Parathyroid adenoma (tissue), 2 donors: Measurements from ENCODE around the gene RIMS1.

ENCODE experiments used
- H2AFZ ChIP-seq: fragments of 300-600 bp; sonication (generic); one replicate; pipeline ENCODE4 v1.7.0; 2017; ENCODE audit warnings: antibody characterized with exemption, mild to moderate bottlenecking
- H3K27ac ChIP-seq: fragments of 300-600 bp; sonication (generic); one replicate; pipeline ENCODE4 v1.7.0; 2017
- H3K27me3 ChIP-seq: fragments of 300-600 bp; sonication (generic); one replicate; pipeline ENCODE4 v1.7.0; 2017; ENCODE audit warnings: low read length; ENCODE audit not compliant: control insufficient read depth, insufficient read depth
- H3K36me3 ChIP-seq: fragments of 300-600 bp; sonication (generic); one replicate; pipeline ENCODE4 v1.7.0; 2017; ENCODE audit warnings: low read length; ENCODE audit not compliant: control insufficient read depth, insufficient read depth
- H3K4me1 ChIP-seq: fragments of 300-600 bp; sonication (generic); one replicate; pipeline ENCODE4 v1.7.0; 2017; ENCODE audit warnings: control low read depth
- H3K4me2 ChIP-seq: fragments of 300-600 bp; sonication (generic); one replicate; pipeline ENCODE4 v1.7.0; 2017; ENCODE audit warnings: low read length
- H3K4me3 ChIP-seq: fragments of 300-600 bp; sonication (generic); one replicate; pipeline ENCODE4 v1.7.0; 2017; ENCODE audit warnings: low read depth, low read length
- H3K79me2 ChIP-seq: fragments of 300-600 bp; sonication (generic); one replicate; pipeline ENCODE4 v1.7.0; 2017; ENCODE audit warnings: control low read depth
- H3K9ac ChIP-seq: fragments of 300-600 bp; sonication (generic); one replicate; pipeline ENCODE4 v1.7.0; 2017; ENCODE audit warnings: mild to moderate bottlenecking
- H3K9me3 ChIP-seq: fragments of 300-600 bp; sonication (generic); one replicate; pipeline ENCODE4 v1.7.0; 2017; ENCODE audit warnings: low read length; ENCODE audit not compliant: control insufficient read depth
- TF ChIP-seq, protein P1 (sequence below): fragments of 300-600 bp; sonication (generic); IDR thresholded peaks from one replicate; pipeline ENCODE4 v1.7.0; 2017; ENCODE audit warnings: antibody characterized with exemption, mild to moderate bottlenecking
- donor health status: primary hyperparathyroidism.

RIMS1 gene

DNA sequence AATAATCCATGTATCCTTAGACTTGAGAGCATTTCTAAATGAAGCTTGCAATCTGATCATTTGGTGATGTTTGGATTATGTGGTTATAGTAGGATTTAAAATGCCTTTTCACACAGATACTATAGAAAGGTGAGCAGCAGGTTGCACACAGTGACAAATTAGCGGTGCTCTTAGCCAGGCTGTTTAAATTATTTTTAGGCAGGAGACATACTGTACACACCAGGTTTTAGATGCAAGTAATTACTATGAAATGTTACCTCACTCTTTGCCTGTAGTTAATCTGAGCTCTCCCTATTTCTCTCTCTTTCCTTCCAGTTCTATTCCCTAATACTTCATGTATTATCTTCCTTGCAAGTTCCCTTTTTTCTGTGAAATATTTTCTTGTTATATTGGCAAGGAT is 191.7 kb downstream of the RIMS1 start:
- Histone ChIP-seq H2AFZ (no peak overlapping the region), H3K27me3 (no peaks in the 10 kb centered on the region), H3K4me1 (no peaks in the 10 kb centered on the region), H3K36me3 (no peaks in the 10 kb centered on the region), H3K4me2 (no peak overlapping the region), H3K9ac (no peak overlapping the region), H3K4me3 (no peak overlapping the region), H3K79me2 (no peaks in the 10 kb centered on the region), H3K9me3 (no peaks in the 10 kb centered on the region), H3K27ac (no peak overlapping the region)
- TF ChIP-seq, protein P1, sequence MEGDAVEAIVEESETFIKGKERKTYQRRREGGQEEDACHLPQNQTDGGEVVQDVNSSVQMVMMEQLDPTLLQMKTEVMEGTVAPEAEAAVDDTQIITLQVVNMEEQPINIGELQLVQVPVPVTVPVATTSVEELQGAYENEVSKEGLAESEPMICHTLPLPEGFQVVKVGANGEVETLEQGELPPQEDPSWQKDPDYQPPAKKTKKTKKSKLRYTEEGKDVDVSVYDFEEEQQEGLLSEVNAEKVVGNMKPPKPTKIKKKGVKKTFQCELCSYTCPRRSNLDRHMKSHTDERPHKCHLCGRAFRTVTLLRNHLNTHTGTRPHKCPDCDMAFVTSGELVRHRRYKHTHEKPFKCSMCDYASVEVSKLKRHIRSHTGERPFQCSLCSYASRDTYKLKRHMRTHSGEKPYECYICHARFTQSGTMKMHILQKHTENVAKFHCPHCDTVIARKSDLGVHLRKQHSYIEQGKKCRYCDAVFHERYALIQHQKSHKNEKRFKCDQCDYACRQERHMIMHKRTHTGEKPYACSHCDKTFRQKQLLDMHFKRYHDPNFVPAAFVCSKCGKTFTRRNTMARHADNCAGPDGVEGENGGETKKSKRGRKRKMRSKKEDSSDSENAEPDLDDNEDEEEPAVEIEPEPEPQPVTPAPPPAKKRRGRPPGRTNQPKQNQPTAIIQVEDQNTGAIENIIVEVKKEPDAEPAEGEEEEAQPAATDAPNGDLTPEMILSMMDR = no peak

- Histone ChIP-seq H3K79me2 (no peaks in the 10 kb centered on the region), H3K4me3 (no peak overlapping the region), H2AFZ (no peak overlapping the region), H3K4me2 (no peak overlapping the region), H3K4me1 (no peaks in the 10 kb centered on the region), H3K9me3 (no peaks in the 10 kb centered on the region), H3K27me3 (no peaks in the 10 kb centered on the region), H3K27ac (no peak overlapping the region), H3K36me3 (no peaks in the 10 kb centered on the region), H3K9ac (no peak overlapping the region)
- TF ChIP-seq, protein P1 = no peak
Measured at GRCh38 chr6:72080260-72080941, 194.1 kb downstream of the RIMS1 start.

DNA sequence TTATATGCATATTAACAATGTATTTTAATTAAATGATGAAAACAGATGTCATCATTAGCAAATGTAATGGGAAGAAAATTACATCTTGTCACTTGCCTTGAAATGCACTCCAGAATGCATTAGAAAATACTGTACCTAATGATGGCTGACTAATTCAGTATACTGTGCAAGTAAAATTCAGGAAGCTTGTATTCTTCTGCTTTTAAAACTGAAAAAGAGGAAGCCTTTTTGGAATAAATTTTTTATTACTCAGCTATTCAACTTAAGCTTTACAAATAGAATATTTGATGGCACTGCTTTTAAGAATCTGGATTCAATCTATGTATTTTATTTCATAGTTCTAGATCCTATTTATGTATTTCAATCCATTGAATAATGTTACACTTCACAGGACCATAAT is 195.5 kb downstream of the RIMS1 start:
- Histone ChIP-seq H3K27ac (no peak overlapping the region), H3K36me3 (no peaks in the 10 kb centered on the region), H3K4me2 (no peak overlapping the region), H3K9me3 (no peaks in the 10 kb centered on the region), H3K4me1 (no peaks in the 10 kb centered on the region), H3K79me2 (no peaks in the 10 kb centered on the region), H3K27me3 (no peaks in the 10 kb centered on the region), H3K9ac (no peak overlapping the region), H3K4me3 (no peak overlapping the region), H2AFZ (no peak overlapping the region)
- TF ChIP-seq, protein P1 = no peak

DNA sequence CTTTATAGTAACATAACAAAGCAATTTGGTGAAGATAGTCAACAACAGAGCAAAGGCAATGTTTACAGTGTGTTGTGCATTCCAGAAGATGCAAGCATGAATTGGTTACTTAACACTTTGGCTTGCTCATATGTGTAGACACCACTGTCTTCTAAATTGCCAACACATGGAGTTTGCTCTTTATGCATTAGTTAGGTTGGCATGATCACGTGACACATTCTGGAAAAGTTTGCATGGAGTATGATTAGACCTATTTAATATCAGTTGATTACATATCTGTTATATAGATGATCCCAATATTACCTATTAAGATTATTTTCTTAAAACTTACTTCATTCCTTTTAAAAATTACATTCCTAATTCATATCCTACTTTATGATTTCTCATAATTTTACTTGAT is 197.6 kb downstream of the RIMS1 start:
- H3K27ac ChIP-seq = no peak overlapping the region
- no peaks in the 10 kb centered on the region for H3K27me3 ChIP-seq
- H3K4me2 ChIP-seq = no peak overlapping the region
- no peaks in the 10 kb centered on the region for H3K9me3 ChIP-seq
- H3K4me1 ChIP-seq = no peaks in the 10 kb centered on the region
- no peak overlapping the region for H3K4me3 ChIP-seq
- no peaks in the 10 kb centered on the region for H3K36me3 ChIP-seq
- H2AFZ ChIP-seq = no peak overlapping the region
- H3K9ac ChIP-seq = no peak overlapping the region
- no peaks in the 10 kb centered on the region for H3K79me2 ChIP-seq
- TF ChIP-seq, protein P1 = no peak

GRCh38 chr6:72084992-72085569 is 198.7 kb downstream of the RIMS1 start:
- no peak overlapping the region for H3K4me2 ChIP-seq
- H3K9ac ChIP-seq = no peak overlapping the region
- no peaks in the 10 kb centered on the region for H3K79me2 ChIP-seq
- H3K9me3 ChIP-seq = no peaks in the 10 kb centered on the region
- H3K4me3 ChIP-seq = no peak overlapping the region
- H3K4me1 ChIP-seq = no peaks in the 10 kb centered on the region
- no peaks in the 10 kb centered on the region for H3K27me3 ChIP-seq
- H3K36me3 ChIP-seq = no peaks in the 10 kb centered on the region
- H2AFZ ChIP-seq = no peak overlapping the region
- TF ChIP-seq, protein P1 = peak; percentile 52
- H3K27ac ChIP-seq = no peak overlapping the region
